NCI-H2227 (cell line): Measurements from ENCODE around the gene TMEM79.

ENCODE experiments used
- DNase-seq: peaks from one replicate; lab custom pipeline; 2025; ENCODE audit not compliant: unreplicated experiment; lab: John Stamatoyannopoulos, UW

Gene TMEM79

DNA sequence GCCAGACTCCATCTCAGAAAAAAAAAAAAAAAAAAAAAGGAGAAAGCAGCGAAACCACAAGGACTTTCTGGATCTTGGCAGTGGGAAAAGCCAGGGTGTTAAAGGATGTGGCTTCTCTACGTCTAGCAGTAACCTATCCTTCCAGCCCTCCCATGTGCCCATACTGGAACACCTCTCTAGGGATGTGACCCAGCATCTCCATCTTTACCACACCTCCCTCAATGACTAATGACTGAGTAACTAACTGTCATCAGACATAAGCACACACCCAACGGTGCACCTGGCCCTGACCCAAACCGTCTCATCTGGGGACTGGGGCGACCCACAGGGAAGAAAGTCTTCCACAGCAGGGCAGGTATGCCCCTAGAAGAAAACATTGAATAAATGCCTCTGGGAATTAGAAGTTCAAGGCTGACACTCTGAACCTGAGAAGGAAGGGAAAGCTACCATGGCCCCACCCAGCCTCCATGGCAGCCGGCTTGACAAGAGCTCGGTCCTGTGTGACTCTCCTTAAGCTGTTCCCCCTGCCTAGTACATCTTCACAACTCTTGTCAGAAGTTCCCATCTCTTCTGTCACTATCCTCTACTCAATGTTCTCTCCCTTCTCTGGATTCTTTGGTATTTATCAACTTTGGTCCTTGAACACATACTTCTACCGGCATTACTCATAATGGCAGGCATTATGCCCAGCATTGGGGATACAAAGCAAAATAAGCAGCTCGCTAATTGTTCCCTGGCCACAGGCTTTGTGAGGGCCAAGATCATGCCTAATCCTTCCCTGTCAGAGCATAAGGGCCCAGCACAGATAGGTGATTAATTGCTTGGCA is 21.5 kb upstream of the TMEM79 start:
- no peak for DNase-seq

DNA sequence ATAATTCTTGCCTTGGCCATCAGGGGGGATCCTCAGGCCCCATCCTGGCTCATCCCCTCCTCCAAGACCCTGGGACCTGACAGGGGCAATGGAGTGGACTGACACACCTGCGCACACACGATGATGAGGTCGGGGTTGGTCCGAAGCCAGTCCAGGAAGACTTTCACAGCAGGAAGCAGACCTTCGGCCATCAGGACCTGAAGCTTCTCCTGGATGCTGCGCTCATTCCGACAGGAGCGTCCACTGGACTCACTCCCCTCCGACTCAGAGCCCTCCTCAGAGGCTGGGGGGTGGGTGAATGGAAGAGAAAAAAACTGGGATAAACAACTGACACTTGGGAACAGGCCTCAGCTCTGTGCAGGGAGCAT is 20.9 kb upstream of the TMEM79 start:
- no peak for DNase-seq

DNA sequence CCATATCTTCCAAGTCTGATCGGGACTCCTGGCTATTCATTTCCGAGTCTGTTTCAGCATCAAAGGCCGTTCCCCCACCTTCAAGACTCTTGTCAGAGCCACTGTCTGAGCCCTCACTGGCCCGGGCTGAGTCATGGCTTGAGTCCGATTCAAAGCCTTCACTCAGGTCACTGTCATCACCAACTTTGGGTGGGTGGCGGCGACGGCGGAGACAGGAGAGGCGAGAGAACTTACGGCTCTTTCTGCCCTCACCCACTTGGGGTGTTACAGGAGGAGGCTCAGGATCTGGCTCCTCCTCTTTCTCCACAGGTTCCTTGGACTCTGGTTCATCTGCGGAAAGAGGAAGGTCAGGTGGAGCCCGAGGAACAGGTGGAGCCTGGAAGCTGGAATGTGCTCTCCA is 18.1 kb upstream of the TMEM79 start:
- no peak for DNase-seq

DNA sequence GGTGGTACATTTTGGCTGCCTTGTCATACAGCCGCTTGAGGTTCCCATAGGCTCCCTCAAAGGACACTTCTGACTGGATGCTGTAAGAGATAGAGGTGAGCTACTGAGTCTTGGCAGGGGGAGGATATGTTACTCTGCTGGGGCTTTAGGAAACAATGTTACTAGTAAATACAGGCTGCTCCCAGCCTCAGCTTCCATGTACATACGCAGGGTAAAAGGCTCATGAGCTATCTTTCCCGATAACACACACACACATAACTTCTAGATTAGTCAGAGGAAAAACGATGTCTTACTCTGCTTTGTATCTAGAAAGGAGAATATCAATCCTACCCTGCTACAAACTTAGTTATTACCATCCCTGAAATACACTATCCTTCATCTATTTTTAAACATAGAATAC is 15.8 kb upstream of the TMEM79 start:
- no peak for DNase-seq

DNA sequence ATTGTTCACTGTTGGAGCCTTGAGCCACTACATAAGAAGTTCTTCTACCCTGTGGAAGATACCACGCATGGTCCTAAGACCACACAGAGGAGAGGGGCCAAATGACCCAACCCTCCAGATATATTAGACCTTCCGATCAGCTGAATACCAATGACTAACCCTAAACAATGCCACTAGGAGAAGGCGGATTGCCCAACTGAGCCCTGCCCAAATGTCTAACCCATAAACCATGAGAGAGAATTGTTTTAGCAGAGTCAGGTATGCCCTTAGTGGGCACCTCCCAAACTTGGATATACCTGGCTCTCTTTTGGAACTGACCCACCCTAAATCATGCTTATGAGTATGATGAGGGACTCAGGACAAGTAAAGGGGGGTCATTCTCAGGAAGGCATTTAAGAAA is 13.8 kb upstream of the TMEM79 start:
- no peak for DNase-seq

DNA sequence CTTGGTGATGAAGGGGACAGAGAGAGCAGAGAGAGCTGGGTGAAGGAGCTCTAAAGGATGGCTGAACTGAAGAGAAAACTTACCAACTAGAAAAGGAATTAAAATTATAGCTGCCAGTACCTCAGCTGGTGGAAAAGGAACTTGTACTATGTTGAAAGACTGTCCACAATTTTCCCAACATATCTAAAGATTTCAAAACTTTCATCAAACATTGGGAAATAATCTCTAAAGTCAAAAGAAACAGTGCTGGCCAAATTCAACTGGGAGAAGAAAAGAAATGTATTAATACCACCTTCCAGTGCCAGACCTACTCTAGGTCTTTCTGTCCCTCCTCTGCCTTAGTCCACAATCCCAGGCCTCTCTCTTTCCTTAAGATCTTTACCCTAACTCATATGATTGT is 7.6 kb upstream of the TMEM79 start:
- no peak for DNase-seq

DNA sequence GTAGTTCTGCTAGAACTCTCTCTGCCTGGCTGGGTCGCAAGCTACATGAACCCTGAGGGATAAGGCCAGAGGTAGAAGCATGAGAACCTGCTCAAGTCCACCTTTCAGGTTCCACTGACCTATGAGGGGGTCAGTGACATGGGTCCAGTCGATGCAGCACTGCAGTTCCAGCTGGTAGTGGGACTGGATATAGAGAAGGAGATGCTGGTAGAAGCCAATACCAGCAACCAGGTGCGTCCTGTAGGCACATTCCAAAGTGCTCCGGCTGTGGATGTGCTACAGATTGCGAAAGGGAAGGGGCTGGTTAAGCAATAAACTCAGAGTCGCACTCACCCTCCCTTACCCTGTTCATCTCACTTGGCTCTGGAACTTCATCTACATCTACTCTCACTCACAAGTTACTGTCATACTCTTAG is 7.2 kb upstream of the TMEM79 start:
- no peak for DNase-seq

DNA sequence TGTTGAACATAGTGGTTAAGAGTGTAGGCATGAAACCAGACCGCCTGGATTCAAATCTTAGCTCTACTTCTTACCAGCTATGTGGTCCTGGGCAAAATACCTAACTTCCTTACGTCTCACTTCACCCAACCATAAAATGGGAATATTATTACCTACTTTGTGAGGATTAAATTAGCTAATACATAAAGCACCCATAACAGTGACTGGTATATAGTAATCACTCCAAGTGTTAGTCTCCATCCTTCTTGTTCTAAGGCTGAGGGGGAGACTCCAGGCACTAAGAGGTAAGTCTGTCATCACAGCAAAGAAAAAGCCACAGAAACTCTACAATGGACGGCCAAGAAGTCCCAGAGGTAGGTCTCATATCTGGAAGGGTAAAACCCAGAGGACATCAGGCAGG is 4.3 kb upstream of the TMEM79 start:
- DNase-seq, result no peak

DNA sequence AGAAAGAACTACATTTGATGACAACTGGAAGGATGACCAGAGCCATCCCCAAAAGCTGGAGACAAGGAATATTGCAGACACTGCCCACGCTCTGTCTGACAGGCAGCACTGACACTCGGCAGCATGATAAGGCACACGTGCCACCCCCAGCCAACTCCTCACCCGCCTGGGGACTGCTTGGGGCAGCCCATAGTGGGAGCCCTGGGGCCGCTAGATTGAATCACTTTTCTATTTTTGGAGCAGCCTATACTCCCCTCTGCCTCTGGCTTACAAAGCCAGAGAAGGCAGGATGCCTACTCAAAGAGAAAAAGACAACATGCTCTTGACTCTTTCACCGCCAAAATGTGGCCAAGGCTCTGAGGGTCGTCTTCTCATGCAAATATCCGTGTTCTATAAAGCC is 2.8 kb upstream of the TMEM79 start:
- peak; percentile 25 for DNase-seq

DNA sequence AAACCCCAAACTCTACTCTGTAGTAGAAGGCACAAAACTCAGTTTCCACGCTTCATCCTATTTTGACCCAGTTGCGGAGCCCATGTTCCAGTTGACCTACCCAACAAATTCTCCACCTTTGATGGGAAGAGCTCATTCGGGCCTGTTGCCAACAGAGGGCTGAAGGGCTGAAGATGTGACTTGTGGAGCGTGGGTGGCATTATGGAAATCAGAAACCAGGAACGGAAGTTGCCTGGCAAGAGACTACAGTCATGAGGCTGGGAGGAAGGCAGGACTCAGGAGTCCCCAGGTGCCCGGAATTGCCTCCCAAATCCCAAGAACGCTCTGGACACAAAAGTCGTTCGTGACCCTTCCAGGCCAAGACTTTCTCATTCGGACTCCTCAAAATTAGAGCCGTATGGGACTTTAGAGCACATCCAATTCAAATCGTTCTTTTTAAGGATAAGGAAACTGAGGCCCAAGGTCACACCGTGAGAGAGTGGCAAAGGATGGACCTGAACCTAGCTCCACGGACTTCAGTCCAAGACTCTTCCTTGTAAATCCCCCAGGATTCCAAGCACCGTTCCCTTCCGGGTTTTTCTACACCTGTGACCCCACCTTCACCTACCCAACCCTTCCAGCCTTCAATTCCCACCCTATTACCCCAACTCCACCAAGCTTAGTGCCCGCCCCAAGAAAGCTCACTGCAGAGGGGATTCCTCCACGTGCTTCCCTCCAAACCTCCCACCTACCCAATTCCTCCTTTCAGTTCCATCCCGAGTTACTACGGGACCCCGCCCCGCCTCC is 2.2 kb upstream of the TMEM79 start:
- peak; percentile 65 for DNase-seq

DNA sequence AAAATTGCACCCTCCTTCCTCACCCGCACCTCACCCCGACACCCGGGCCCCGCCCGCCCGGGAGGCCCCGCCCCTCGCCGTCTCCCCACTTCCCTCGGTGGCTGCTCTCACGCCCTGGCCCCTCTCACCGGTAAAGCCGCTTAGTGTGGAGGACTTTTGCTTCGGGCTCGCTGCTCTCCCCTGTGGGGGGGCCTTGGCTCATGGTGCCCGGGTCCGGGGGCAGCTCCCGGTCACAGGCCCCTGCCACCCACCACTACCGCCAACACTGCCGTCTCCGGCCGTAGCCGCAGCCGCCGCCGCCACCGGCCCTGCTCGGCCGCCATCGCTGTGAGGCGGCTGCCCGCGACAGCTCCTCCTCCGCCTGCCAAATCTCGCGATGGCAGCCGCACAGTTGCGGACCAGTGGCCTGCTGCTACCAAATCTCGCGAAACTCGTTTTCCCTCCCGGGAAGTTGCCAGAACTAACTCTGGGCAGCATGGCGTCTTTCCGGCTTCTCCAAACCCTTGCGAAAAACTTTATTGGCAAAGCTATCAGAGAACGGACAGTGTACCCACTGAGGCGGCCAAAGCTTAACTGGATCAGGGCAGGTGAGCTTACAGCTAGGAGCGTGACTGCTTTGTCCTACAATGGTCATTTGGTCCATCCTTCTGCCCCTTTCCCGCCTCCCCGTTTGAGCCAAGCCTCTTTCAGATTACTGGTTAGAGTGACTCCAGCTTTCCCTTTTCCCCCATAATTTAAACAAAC is 1.5 kb upstream of the TMEM79 start, which contains the start of gene SMG5:
Gene SMG5, minus strand, starts transcription at position 347 of the 744 bp plus-strand sequence. Its CDS starts 145 bp downstream, at position 202.
- DNase-seq, result peak; percentile 99

DNA sequence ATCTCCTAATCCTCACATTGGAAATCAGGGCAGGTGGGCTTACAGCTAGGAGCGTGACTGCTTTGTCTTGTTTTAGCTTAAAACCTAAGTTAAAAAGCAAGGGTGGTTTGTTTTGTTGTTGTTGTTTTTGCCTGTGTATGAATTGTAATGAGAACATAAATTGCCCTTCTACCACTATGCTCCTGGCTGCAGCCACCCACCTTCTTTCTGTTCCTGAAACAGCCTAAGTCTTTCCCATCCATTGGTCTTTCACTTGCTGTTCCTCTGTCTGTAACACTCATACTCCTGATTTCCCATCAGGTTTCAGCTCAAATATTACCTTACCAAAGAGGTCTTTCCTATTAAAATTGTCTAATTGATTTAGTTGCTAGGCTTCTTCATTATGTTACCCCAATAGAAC is 604 bp upstream of the TMEM79 start:
- DNase-seq, result no peak

DNA sequence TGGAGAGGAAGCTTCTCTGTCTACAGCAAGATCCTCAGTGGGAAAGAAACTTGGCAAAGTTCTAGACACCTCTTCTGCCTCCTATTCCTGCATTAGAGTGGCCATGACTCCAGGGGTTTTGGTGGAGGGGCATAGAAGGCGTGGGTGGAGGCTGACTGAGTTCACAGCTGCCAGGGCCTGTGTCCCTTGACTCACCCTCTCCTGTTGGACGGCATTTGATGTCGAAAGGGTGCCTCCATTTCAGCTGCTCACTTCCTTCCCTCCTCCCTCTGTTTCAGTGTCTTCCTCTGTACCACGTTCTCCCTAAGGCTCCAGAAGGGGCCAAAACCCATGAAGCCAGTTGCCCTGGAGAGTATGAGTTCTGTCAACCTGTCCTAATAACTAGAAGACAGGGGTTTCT is 632 bp downstream of the TMEM79 start:
- DNase-seq, result no peak

DNA sequence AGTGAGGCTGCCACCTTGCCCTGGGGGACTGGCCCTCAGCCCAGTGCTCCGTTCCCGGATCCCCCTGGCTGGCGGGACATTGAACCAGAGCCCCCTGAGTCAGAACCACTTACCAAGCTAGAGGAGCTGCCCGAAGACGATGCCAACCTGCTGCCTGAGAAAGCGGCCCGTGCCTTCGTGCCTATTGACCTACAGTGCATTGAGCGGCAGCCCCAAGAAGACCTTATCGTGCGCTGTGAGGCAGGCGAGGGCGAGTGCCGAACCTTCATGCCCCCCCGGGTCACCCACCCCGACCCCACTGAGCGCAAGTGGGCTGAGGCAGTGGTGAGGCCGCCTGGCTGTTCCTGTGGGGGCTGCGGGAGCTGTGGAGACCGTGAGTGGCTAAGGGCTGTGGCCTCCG is 1.3 kb downstream of the TMEM79 start:
- no peak for DNase-seq

DNA sequence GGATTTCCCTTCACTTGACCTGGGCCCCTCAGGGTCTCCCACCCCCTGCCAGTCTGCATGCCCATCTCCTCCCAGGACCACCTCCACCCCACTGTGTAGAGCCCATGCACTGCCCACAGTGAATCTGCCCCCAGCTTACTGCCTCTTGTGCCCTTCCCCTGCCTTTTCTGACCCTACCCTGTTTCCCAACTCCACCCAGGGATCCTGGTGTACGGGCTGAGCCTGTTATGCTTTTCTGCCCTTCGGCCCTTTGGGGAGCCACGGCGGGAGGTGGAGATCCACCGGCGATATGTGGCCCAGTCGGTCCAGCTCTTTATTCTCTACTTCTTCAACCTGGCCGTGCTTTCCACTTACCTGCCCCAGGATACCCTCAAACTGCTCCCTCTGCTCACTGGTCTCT is 1.9 kb downstream of the TMEM79 start:
- no peak for DNase-seq

DNA sequence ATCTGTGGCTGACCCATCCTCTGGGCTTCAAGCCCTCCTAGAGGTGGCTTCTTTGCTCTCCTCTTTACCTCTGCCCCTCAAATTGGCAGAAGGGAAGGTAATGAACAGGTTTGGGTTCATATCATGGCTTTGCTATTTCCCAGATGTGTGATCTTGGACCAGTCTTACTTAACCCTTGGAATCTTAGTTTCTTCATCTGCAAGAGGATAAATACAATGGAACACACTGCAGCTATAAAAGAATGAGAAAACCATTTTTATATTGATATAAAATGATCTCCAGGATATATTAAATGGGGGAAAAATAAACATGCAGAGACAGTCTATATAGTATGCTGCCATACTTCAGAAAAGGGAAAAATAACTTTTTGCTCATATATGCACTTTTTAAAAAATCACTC is 5.7 kb downstream of the TMEM79 start:
- no peak for DNase-seq

DNA sequence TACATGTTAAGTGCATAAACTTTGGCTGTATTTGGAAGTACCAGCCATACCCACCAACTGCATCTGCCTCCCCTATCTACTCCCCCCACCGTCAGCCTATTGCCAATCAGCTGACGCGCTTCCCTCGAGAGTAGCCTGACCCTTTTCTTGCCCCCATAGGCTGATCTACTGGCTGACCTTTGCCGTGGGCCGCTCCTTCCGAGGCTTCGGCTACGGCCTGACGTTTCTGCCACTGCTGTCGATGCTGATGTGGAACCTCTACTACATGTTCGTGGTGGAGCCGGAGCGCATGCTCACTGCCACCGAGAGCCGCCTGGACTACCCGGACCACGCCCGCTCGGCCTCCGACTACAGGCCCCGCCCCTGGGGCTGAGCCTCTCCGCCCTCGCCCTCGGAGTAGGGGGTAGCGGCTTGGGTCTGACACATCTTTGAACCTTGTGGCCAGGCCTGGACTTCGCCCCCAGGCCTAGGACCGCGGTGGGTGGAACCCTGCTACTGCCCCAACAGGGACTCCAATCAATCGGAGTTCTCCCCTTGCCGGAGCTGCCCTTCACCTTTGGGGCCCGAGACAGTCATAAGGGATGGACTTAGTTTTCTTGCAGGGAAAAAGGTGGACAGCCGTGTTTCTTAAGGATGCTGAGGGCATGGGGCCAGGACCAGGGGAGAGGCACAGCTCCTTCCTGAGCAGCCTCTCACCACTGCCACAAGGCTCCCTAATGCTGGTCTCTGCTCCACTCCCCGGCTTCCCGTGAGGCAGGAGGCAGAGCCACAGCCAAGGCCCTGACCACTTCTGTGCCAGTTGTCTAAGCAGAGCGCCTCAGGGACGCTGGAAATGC is 7.3 kb downstream of the TMEM79 start:
- DNase-seq, result peak; percentile 90

DNA sequence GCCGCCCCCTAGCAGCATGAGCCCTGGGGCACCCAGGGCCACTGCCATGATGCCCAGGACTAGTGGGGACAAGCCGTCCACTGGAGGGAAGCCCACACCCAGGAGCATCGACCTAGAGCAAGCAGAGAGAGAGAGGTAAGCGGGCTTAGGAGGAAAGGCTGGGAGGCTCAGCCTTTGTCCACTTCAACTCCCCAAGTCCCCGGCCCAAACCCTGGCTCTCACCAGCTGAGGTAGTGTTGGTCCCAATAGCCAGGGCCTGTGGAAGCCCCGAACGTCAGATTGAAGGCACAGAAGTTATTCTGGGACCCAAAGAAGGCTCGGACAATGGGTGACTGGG is 8.9 kb downstream of the TMEM79 start:
- DNase-seq, result no peak

DNA sequence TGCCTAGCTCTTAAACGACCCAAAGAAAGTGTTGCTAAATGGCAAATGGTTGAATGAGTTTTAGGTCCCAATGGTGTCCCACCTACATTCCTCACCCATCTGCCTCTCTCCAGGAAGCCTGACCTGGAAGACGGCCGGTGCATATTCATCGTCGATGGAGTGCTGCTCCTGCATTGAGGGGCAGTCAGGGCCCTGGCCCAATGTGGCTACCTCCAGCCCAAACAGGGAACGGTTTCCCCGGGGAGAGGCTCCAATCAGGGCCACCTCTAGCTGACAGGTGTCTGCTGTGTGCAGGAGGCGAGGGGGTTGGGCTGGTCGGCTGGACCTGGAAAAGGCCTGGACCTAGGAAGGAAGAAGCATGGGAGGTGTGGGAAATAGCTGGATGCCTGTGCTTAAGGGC is 9.8 kb downstream of the TMEM79 start:
- no peak for DNase-seq

DNA sequence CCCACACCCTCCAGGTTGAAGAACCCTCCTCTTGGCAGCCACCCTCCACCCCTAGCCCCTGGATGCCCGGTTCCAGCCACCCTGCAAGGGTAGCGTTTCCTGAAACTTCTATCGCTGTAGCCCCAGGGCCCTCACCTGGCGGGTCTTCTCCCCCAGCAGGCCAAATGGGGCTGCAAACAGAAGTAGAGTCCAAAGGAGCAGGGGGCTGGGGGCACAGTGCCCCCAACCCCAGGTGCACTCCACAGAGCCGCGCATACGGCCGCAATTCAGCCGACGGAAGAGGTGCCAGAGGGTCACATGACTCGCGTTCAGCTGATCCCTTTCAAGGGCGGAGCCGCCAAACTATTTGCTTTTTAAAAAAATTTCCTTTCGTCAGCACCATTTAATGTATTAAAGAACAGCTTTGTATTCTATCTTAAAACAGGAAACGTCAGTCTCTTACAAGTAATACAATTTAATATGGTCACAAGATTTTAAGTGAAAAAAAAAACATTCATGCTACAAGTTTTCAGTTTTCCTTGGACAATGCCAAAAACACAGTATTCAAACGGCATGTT is 11.3 kb downstream of the TMEM79 start, which contains the start of gene GLMP:
Gene GLMP, minus strand, starts transcription at position 289 of the 557 bp plus-strand sequence. Its CDS starts 34 bp downstream, at position 255.
- DNase-seq, result peak; percentile 73
